ENCODE results near the gene UTS2. TPM values are rescaled to one million over a fixed set of nuclear protein-coding genes. Genes with fewer than 3 reads are reported as not detected.

Gene UTS2
- total and polyA plus RNA-seq, 2 of the 13 experiments (the other 11 are each of a cell fraction or from before 2014, with no cell fraction given): not detected

- Histone ChIP-seq H4K20me1 (ENCODE audit: insufficient read depth, low read length) (no peaks in the 10 kb centered on the region), H2AFZ (ENCODE audit: low read length) (no peak overlapping the region), H3K27ac (ENCODE audit: extremely low read length, insufficient read depth, low read length) (no peak overlapping the region), H3K79me2 (ENCODE audit: insufficient read depth, low read length) (no peaks in the 10 kb centered on the region), H3K4me2 (ENCODE audit: low read depth, low read length) (no peak overlapping the region), H3K9me3 (ENCODE audit: low read length) (no peaks in the 10 kb centered on the region), H3K9ac (ENCODE audit: insufficient read depth, low read depth, low read length) (no peak overlapping the region), H3K27me3 (ENCODE audit: control insufficient read depth in 1 of 2, insufficient read depth in 2 of 2, low read length in 2 of 2) (peaks cover 1 to 18% of the 10 kb centered on the region in 2 experiments; a peak in 3 of 5 replicates), H3K4me1 (ENCODE audit: insufficient read depth, low read length) (no peaks in the 10 kb centered on the region), H3K4me3 (replicated peaks in 1 of 3; ENCODE audit: insufficient read depth in 1 of 3, low read depth in 2 of 3, low read length in 3 of 3) (no peak overlapping the region), H3K36me3 (replicated peaks in 1 of 2; ENCODE audit: control insufficient read depth in 1 of 2, insufficient read depth in 2 of 2, low read length in 2 of 2) (no peaks in the 10 kb centered on the region)
- no peak for TF ChIP-seq RORA (CRISPR knock-in tag; IDR thresholded peaks at IDR 0.05)
- TF ChIP-seq ZNF567 (CRISPR knock-in tag; IDR thresholded peaks at IDR 0.05; ENCODE audit: borderline replicate concordance): no peak
- TF ChIP-seq MIER2 (CRISPR knock-in tag; IDR thresholded peaks at IDR 0.05): no peak
- TF ChIP-seq CREB1 (IDR thresholded peaks at IDR 0.05): no peak
- no peak for TF ChIP-seq CREB1 (CRISPR knock-in tag; IDR thresholded peaks at IDR 0.05)
- TF ChIP-seq ZNF296 (CRISPR knock-in tag; conservative IDR thresholded peaks at IDR 0.05): no peak
- no peak for TF ChIP-seq TBX3 (IDR thresholded peaks at IDR 0.05; ENCODE audit: borderline replicate concordance)
- BruUV-seq (replicated peaks): no TSS peak
- no peak for DNase-seq (ENCODE audit: low spot score)
- no peak for ATAC-seq
- intact Hi-C loops (cut with micrococcal nuclease; ENCODE audit: unreplicated experiment) (no loop called here), in situ Hi-C loops (cut with HindIII; ENCODE audit: extremely low pct_ligation_motif_present, low pct_unique_long_range_greater_than_20kb) (no loop called here)
- POLR2A ChIA-PET: no interaction called here
- WGBS (ENCODE audit: low lambda C conversion rate): 22% methylated on average over 5 of the region's 5 CpGs
- no peak for FAIRE-seq
- CTCF ChIA-PET (ENCODE audit: low intra/inter-chr PET ratio, low total read pairs): no interaction called here
These were observed 46.1 kb upstream of the UTS2 start for GRCh38 chr1:7898962-7899361.

GRCh38 chr1:7896994-7897393, 44.1 kb upstream of the UTS2 start:
- TF ChIP-seq NRL (CRISPR knock-in tag; IDR thresholded peaks at IDR 0.05; ENCODE audit: borderline replicate concordance) (no peak), ZKSCAN8 (CRISPR knock-in tag; IDR thresholded peaks at IDR 0.05; ENCODE audit: borderline replicate concordance) (no peak), TAF1 (CRISPR knock-in tag; IDR thresholded peaks at IDR 0.05) (no peak), PHF8 (CRISPR knock-in tag; IDR thresholded peaks at IDR 0.05) (no peak), ZFP90 (CRISPR knock-in tag; IDR thresholded peaks at IDR 0.05; ENCODE audit: borderline replicate concordance) (no peak), ZNF414 (CRISPR knock-in tag; IDR thresholded peaks at IDR 0.05) (no peak)
- ATAC-seq (no peak), FAIRE-seq (no peak), DNase-seq (ENCODE audit: low spot score) (no peak)
- POLR2A ChIA-PET: no interaction called here
- 11% methylated on average over 1 of the region's 1 CpG for WGBS (ENCODE audit: low lambda C conversion rate)
- Histone ChIP-seq H3K27me3 (ENCODE audit: control insufficient read depth in 1 of 2, insufficient read depth in 2 of 2, low read length in 2 of 2) (peaks cover 1 to 23% of the 10 kb centered on the region in 2 experiments; a peak in 3 of 5 replicates), H4K20me1 (ENCODE audit: insufficient read depth, low read length) (no peaks in the 10 kb centered on the region), H3K36me3 (replicated peaks in 1 of 2; ENCODE audit: control insufficient read depth in 1 of 2, insufficient read depth in 2 of 2, low read length in 2 of 2) (no peaks in the 10 kb centered on the region), H3K9me3 (ENCODE audit: low read length) (no peaks in the 10 kb centered on the region), H3K4me3 (replicated peaks in 1 of 3; ENCODE audit: insufficient read depth in 1 of 3, low read depth in 2 of 3, low read length in 3 of 3) (no peak overlapping the region), H3K27ac (ENCODE audit: extremely low read length, insufficient read depth, low read length) (no peak overlapping the region), H3K9ac (ENCODE audit: insufficient read depth, low read depth, low read length) (no peak overlapping the region), H3K4me1 (ENCODE audit: insufficient read depth, low read length) (no peaks in the 10 kb centered on the region), H3K79me2 (ENCODE audit: insufficient read depth, low read length) (no peaks in the 10 kb centered on the region), H3K4me2 (ENCODE audit: low read depth, low read length) (no peak overlapping the region), H2AFZ (ENCODE audit: low read length) (no peak overlapping the region)
- no TSS peak for BruUV-seq (replicated peaks)
- CTCF ChIA-PET (ENCODE audit: low intra/inter-chr PET ratio, low total read pairs): no interaction called here
- intact Hi-C loops (cut with micrococcal nuclease; ENCODE audit: unreplicated experiment): no loop called here
- in situ Hi-C loops (cut with HindIII; ENCODE audit: extremely low pct_ligation_motif_present, low pct_unique_long_range_greater_than_20kb): no loop called here

Data from HepG2 (cell line).